T-helper 9 cell (primary cell): ENCODE data around the gene KRTAP2-4.
"Not testable (repeated sequence)": the region's sequence is repeated elsewhere in the genome, so short reads cannot be mapped to it uniquely, and the experiment has no call there.

Experiments used
- DNase-seq: peaks from one replicate; pipeline ENCODE4 v3.0.0-alpha.2; 2020
- total RNA-seq, 2 donors: gene quantifications; one replicate each; lab custom pipeline; 2026; lab: John Stamatoyannopoulos, UW

KRTAP2-4 gene, protein sequence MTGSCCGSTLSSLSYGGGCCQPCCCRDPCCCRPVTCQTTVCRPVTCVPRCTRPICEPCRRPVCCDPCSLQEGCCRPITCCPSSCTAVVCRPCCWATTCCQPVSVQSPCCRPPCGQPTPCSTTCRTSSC
- 0 reads per million in 2 donors for total RNA-seq

DNA sequence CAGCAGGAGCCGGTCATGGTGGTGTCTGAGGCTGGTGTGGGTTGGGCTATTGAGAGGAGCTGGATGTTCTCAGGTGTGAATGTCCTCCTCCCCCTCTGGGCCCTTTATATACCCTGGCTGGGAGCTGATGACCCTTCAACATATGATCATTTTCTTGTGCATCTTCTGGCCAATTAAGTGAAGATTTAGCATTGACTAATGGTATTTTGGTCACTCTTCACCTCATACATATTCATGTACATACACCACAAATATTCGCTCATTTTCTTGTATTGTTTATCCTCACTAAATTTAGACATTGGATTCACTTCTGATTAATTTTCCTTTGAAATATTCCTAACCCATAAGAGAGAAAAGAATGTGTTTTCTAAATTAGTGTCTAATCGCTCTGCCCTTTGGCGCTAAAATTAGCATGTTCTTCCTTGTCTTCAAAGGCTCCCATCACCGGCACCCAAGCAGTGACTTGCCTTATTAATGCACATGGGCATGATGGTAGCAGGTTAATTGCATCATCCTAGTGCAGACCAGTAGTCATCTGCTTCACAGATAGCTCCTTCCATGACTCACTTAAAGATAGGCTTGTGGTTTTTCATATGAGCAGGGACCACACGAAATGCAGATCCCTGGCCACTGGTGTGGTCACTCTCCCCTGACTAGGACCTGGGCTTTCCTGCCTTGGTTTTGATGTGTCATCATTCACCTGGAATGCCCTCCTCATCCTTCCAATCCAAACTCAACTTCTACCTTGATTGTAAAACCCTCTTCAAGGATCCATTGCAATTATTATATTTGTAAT lies at the start of gene KRTAP2-4:
KRTAP2-4 (minus strand) TSS at position 51 of the 796 bp plus-strand sequence; CDS start at position 17, 34 bp downstream.
- DNase-seq, result no peak

DNA sequence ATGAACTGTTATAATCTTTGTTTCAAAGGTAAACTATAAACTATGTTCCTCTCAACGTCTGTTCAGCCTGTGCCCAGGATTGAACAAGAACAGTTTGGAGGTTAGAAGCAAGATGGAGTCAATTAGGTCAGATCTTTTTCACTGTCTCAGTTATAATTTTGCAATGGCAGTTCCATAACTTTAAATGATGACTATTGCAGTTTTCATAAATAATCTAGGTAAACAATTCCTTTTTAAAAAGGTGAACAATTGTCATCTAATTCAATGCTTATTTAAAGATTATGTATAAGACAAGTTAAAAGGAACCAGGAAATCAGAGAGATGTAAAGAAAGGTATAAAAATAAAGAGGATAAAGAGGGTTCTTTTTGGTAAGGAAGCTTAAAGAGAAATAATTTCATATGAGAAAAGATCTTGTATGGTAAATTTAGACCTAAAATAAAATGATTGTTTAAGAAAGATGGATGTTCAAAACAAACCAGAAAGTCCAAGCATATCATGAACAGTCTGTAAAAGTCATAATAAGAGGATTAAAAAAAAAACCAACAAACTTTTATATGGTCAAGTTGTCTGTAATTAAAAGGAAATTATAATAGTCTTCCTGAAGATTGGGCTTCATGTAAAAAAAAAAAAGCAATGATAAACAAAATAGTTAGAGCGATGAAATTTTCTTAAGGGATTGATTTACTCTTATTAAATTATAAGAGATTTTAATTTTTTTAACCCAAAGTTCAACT lies 45.6 kb upstream of the KRTAP2-4 start:
- DNase-seq, result no peak

DNA sequence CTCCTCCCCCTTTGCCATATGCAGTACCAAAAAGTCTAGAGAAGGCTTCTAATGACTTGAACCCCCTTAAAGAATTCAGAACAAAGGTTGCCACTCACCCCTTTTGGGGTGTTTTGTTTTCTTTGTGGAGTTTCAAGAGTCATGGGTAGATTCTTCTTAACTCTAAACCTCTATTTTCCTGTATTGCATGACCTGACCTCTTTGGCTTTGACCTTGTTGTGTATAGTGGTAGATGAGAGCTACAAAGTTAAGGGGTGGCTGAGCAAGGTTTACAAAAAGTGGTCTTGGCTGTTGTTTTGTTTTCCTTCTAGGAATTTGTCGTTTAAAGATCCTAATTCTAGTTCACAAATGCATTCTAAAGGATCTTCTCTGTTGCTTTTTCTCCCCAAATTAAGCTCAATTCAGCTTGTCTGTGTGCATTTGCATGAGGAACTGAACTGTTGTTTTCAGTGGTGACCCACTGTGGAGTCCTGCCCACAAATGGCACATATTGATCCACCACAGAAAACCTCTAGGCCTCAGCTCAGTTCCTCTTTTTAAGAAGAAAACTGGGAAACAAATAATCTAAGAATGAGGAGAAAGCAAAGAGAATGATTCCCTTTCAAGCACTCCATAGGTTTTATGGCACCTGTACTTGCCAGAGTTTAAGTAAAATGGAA lies 43.2 kb upstream of the KRTAP2-4 start:
- not testable (repeated sequence) for DNase-seq

DNA sequence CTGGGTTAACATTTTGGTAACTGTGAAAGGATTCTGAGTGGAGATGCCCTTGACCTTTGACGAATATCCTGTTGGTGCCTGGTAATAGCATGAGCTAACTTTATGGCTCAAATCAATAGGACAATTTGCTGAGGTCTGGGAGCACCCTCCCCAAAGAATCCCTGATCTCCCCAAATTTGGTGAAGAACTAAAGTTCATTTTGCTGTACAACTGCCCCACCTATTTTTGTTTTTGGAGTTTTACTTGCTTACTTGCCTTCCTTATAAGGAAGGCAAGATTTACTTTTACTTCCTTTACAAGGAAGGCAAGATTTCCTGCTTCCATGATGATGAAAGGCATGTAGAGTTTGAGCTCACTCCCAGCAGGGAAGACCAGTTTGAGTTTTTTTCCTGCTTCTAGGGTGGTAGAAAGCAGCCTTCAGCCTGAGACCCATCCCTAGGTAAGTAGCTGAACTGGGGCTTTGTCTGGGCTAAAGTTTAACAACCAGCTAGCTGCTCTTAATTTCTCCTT lies 42.3 kb upstream of the KRTAP2-4 start:
- no peak for DNase-seq

DNA sequence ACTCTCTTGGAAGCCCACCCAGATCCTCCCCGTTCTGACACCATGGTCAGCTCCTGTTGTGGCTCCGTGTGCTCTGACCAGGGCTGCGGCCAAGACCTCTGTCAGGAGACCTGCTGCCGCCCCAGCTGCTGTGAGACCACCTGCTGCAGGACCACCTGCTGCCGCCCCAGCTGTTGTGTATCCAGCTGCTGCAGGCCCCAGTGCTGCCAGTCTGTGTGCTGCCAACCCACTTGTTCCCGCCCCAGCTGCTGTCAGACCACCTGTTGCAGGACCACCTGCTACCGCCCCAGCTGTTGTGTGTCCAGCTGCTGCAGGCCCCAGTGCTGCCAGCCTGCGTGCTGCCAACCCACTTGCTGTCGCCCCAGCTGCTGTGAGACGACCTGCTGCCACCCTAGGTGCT lies 39.7 kb upstream of the KRTAP2-4 start, which contains the start of gene KRTAP4-9:
KRTAP4-9 (plus strand) TSS at position 43 of the 400 bp plus-strand sequence; CDS start at position 43, 0 bp downstream.
- DNase-seq, result not testable (repeated sequence)

DNA sequence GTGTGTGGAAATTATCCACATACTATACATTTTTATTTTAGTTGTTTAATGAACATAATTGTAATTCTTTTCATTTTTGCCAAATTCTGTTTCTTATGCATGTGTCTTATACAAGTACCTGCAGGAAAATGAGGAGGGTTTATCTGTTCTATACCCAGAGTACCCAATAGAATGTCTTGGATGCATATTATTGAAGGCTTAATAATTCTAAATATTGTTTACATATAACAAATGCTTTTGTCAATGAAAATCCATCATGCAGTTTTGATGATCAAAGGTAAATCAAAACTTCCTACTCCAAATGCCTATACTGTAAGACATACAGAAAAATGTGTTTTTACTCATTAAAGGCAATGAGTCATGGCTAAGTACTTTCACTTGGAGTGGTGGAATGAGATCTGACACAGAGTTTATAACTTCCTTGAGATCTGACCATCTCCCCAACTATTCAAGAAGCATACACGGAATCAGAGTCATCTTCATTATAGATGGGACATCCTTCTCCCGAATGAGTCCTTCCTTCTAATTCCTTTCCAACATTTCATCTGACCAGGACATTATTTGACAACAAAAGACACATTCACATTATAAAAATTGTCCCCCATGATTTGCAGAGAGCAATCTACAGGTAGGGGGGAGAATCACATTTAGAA lies 38.8 kb upstream of the KRTAP2-4 start:
- DNase-seq, result not testable (repeated sequence)

DNA sequence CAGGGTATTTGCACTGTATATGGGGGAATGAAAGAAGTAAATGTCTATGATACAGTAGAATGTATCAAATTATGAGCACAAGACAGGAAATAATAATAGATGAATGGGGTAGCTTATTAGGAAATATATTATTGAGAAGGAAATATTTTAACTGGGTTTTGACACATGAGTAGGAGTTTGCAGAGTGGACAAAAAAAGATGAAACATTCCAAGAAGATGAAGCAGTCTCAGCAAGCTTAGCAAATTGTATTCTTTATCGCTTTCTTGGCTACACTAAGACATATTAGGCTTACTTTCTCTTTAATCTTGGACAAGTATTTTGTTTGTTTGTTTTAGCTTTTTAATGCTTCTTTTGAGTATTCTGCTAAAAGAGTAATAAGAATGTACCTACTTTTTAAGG lies 38.2 kb upstream of the KRTAP2-4 start:
- DNase-seq, result no peak

DNA sequence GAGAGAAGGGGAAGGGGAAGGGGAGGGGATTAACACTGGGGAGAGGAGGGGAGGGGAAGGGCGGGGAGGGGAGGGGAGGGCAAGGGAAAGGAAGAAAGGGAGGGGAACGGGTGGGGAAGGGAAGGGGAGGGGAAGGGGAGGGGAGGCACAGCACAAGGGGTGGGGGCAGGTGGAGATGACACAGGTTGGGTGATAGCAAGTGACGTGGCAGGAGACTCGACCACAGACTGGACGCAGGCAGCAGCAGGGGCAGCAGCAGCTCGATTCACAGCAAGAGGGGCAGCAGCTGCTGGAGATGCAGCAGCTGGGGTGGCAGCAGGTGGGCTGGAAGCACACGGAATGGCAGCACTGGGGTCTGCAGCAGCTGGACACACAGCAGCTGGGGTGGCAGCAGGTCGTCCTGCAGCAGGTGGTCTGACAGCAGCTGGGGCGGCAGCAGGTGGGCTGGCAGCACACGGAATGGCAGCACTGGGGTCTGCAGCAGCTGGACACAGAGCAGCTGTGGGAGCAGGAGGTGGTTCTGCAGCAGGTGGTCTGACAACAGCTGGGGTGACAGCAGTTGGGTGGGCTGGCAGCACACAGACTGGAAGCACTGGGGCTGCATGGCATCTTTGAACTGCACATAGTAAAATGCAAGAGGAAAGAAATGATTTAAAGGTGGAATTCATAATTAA lies 36.0 kb upstream of the KRTAP2-4 start, which contains the start of gene KRTAP4-16:
KRTAP4-16 (minus strand) TSS at position 624 of the 674 bp plus-strand sequence; CDS start at position 624, 0 bp downstream.
- DNase-seq, result no peak

DNA sequence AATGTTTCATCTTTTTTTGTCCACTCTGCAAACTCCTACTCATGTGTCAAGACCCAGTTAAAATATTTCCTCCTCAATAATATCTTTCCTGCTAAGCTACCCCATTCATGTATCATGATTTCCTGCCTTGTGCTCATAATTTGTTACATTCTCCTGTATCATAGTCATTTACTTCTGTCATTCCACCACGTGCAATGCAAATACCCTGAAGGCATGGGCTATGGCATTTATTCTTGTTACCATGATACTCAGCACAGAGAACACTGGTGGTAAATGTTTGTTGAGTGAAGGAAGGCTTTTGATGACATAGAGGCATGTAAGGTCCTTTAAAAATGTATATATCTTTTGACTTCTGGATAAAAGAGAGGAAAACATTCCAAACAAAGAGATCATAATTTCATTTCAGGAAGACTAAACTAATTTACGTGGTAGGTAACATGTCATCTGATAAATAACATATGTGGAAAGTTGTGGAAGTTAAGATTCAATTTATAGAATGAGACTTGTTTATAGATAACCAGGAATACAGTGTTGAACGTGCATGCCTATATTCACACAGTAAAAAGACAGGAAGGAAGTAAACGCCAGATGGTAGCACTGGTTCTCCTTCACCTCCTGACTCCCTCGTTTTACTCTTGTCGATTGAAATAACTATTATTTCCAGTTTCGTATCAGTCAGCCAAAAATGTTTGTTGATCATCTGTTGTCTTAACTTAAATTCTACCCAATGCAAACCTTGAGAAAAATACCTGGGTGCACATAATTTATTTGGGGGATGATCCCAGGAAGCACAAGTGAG lies 34.2 kb upstream of the KRTAP2-4 start:
- not testable (repeated sequence) for DNase-seq

DNA sequence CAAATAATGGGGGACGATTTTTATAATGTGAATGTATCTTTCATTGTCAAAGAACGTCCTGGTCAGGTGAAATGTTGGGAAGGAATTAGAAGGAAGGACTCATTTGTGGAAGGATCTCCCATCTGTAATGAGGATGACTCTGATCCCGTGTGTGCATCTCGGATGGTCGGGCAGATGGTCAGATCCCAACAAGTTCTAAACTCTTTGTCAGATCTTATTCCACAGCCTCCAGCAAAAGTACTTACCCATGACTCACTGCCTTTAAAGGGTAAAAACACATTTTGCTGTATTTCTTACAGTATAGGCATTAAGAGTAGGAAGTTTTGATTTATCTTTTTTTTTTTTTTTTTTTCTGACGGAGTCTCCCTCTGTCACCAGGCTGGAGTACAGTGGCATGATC lies 32.8 kb upstream of the KRTAP2-4 start:
- no peak for DNase-seq

DNA sequence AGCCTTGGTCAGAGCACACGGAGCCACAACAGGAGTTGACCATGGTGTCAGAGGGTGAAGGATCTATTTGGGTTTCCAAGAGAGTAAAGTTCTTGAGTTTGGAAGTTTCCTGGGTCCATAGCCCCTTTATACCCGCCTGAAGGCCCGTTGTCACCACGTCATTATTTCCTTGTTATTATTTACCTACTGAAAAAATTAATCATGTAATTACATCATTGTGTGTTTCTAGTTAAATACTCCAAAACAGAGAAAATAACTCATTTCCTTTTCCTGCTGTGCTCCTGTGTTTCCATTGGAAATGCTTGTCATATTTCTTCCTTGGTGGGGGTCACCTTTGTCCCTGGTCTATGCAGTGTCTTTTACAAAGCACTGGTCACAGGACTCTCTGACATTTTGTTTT lies 32.4 kb upstream of the KRTAP2-4 start, which contains the start of gene KRTAP4-8:
KRTAP4-8 (minus strand) TSS at position 101 of the 400 bp plus-strand sequence; CDS start at position 43, 58 bp downstream.
- DNase-seq, result no peak

DNA sequence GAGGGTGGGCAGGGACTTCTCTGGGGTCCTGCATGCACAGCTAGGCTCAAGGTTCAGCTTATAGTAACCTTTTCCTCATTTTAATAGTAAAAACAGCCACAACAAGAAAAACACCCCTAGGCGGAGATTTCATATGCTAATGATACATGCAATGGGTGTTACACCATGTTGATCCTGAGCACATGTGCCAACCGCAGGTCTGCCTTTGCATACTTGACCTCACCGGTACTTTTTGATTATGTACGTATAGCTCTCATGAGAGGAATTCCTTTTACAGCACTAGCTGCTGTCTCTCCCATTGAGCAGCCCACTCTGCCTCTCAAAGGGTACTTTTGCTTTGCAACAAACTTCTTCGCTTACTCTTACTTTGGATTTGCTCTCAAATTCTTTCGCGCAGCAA lies 30.4 kb upstream of the KRTAP2-4 start:
- DNase-seq, result no peak

DNA sequence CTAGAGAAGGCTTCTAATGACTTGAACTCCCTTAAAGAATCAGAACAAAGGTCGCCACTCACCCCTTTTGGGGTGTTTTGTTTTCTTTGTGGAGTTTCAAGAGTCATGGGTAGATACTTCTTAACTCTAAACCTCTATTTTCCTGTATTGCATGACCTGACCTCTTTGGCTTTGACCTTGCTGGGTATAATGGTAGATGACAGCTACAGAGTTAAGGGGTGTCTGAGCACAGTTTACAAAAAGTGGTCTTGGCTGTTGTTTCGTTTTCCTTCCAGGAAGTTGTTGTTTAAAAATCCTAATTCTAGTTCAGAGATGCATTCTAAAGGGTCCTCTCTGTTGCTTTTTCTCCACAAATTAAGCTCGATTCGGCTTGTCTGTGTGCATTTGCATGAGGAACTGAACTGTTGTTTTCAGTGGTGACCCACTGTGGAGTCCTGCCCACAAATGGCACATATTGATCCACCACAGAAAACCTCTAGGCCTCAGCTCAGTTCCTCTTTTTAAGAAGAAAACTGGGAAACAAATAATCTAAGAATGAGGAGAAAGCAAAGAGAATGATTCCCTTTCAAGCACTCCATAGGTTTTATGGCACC lies 23.2 kb upstream of the KRTAP2-4 start:
- DNase-seq, result not testable (repeated sequence)

DNA sequence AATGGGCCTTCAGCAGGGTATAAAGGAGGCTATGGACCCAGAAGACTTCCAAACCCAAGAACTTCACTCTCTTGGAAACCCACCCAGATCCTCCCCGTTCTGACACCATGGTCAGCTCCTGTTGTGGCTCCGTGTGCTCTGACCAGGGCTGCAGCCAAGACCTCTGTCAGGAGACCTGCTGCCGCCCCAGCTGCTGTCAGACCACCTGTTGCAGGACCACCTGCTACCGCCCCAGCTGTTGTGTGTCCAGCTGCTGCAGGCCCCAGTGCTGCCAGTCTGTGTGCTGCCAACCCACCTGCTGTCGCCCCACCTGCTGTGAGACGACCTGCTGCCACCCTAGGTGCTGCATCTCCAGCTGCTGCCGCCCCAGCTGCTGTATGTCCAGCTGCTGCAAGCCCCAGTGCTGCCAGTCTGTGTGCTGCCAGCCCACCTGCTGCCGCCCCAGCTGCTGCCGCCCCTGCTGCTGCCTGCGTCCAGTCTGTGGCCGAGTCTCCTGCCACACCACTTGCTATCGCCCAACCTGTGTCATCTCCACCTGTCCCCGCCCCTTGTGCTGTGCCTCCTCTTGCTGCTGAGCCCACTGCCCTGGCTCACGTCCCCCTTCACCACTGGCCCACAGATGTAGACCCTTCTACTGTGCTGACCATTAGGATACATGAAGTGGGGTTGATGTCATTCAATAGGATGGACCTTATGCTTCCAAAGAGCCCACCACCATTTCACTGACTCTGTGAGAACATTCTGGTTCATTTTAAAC lies 18.6 kb upstream of the KRTAP2-4 start, which contains the start of gene KRTAP4-7:
KRTAP4-7 (plus strand) TSS at position 51 of the 757 bp plus-strand sequence; CDS start at position 108, 57 bp downstream.
- not testable (repeated sequence) for DNase-seq

DNA sequence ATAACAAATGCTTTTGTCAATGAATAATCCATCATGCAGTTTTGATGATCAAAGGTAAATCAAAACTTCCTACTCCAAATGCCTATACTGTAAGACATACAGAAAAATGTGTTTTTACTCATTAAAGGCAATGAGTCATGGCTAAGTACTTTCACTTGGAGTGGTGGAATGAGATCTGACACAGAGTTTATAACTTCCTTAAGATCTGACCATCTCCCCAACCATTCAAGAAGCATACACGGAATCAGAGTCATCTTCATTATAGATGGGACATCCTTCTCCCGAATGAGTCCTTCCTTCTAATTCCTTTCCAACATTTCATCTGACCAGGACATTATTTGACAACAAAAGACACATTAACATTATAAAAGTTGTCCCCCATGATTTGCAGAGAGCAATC lies 17.7 kb upstream of the KRTAP2-4 start:
- not testable (repeated sequence) for DNase-seq

DNA sequence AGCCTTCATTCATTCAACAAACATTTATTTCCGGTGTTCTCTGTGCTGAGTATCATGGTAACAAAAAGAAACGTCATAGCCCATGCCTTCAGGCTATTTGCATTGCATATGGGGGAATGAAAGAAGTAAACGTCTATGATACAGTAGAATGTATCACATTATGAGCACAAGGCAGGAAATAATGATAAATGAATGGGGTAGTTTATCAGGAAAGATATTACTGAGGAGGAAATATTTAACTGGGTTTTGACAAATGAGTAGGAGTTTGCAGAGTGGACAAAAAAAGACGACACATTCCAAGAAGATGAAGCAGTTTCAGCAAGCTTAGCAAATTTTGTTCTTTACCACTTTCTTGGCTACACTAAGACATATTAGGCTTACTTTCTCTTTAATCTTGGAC lies 16.9 kb upstream of the KRTAP2-4 start:
- no peak for DNase-seq

DNA sequence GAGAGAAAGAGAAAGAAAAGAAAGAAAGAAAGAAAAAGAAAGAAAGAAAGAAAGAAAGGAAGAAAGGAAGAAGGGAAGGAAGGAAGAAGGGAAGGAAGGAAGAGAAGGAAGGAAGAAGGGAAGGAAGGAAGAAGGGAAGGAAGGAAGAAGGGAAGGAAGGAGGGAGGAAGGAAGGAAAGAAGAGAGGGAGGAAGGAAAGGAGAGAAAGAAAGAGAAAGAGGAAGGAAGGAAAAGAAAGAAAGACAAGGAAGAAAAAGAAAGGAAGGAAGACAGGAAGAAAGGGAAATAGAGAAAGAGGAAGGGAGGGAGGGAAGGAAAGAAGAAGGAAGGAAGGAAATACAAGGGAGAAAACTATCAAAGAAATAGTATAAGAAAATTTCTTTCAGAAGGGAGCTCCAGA lies 11.1 kb upstream of the KRTAP2-4 start:
- DNase-seq, result no peak

DNA sequence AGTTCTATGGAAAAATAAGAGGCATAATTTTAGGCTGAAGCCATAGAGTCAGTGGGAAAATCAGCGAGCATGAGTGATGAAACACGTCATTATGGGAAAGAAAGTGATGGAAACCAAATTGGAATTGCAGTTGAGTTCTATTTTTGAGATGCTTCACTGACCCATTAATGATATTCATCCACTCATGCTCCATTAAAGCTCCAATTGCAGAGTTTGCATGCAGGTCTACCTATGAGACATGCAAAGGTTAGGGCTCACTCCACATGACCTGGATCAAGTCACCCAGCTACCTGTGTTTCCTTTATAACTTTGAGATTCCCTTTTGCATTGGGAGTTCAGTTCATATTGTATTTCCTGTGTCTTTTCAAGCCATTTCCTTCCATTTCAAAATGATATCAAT lies 8.0 kb upstream of the KRTAP2-4 start:
- no peak for DNase-seq
